Gastrocnemius medialis (tissue), 4 donors: ENCODE measurements around the gene NBPF1. TPM values are rescaled to one million over a fixed set of nuclear protein-coding genes. Genes with fewer than 3 reads are reported as not detected.
"Not testable (repeated sequence)": the region's sequence is repeated elsewhere in the genome, so short reads cannot be mapped to it uniquely, and the experiment has no call there.

Source experiments
- ATAC-seq, 2 donors: fragments of 150-250 bp; one replicate each; pipeline ENCODE4 v1.9.1; 2016
- DNase-seq, 2 donors: peaks; one replicate each; pipeline ENCODE4 v3.0.0-alpha.2; 2019
- H3K27ac ChIP-seq, 4 donors: fragments of 200-600 bp; sonication (generic); 1 replicate in 1 of 4; 2 replicates in 3 of 4; pipeline ENCODE4 v1.5.1; 2016 to 2018; ENCODE audit warnings: mild to moderate bottlenecking in 2 of 4, moderate library complexity in 1 of 4
- H3K27me3 ChIP-seq, 3 donors: fragments of 200-600 bp; sonication (generic) in 2 of 3; 1 replicate in 1 of 3; 2 replicates in 2 of 3; pipeline versions ENCODE4 v1.5.1 to v1.6.0; 2016 to 2019; ENCODE audit warnings: mild to moderate bottlenecking in 1 of 3, moderate library complexity in 1 of 3
- H3K36me3 ChIP-seq, 2 donors: fragments of 200-600 bp; sonication (generic) in 1 of 2; one replicate each; pipeline ENCODE4 v1.5.1; 2017 to 2018
- H3K4me1 ChIP-seq, 2 donors: fragments of 200-600 bp; sonication (generic) in 1 of 2; one replicate each; pipeline ENCODE4 v1.5.1; 2016 to 2017; ENCODE audit warnings: mild to moderate bottlenecking in 2 of 2
- H3K4me3 ChIP-seq, 4 donors: fragments of 200-600 bp; sonication (generic) in 3 of 4; 1 replicate in 1 of 4; 2 replicates in 3 of 4; pipeline ENCODE4 v1.5.1; 2016 to 2019; ENCODE audit warnings: mild to moderate bottlenecking in 2 of 4
- H3K9me3 ChIP-seq, 3 donors: fragments of 200-600 bp; sonication (generic) in 2 of 3; 1 replicate in 1 of 3; 2 replicates in 2 of 3; pipeline ENCODE4 v1.5.1; 2016 to 2019
- POLR2A ChIP-seq, 2 donors: fragments of 450-650 bp; IDR thresholded peaks; one replicate each; pipeline ENCODE4 v1.6.1; 2017; ENCODE audit warnings: antibody characterized with exemption in 2 of 2, mild to moderate bottlenecking in 2 of 2, moderate library complexity in 2 of 2
- in situ Hi-C, 4 donors: fragments of 200-750 bp; cut with MboI; loops; one replicate each; pipeline versions ENCODE4 v1.15.0 to v1.8.0; 2017; ENCODE audit warnings: low sequenced_read_pairs in 4 of 4
- intact Hi-C: fragments of 100-400 bp; cut with DNase I; formaldehyde crosslinking; loops from one replicate; pipeline ENCODE4 v1.15.1; 2023; ENCODE audit warnings: low total_unique reads
- total RNA-seq, 4 donors: library from RNA; depleted of rRNA; stranded (reverse); fragments of >200 nt; gene quantifications; one replicate each; pipeline versions ENCODE4 v1.1.0 to v1.2.3, GENCODE V29; 2016
- TF ChIP-seq, protein P1 (sequence below), 5 experiments: fragments of 450-650 bp in 3 of 5; fragments of 200-600 bp in 2 of 5; sonication (generic) in 2 of 5; IDR thresholded peaks in 4 of 5; conservative IDR thresholded peaks in 1 of 5; 1 replicate in 4 of 5; 2 replicates in 1 of 5; pipeline ENCODE4 v1.5.1; 2016 to 2019; ENCODE audit warnings: antibody characterized with exemption in 5 of 5, mild to moderate bottlenecking in 3 of 5, moderate library complexity in 3 of 5

Gene NBPF1
- total RNA-seq, 4 donors from 2014 or later: 6.6 to 20.0 (median 11.2) TPM

DNA sequence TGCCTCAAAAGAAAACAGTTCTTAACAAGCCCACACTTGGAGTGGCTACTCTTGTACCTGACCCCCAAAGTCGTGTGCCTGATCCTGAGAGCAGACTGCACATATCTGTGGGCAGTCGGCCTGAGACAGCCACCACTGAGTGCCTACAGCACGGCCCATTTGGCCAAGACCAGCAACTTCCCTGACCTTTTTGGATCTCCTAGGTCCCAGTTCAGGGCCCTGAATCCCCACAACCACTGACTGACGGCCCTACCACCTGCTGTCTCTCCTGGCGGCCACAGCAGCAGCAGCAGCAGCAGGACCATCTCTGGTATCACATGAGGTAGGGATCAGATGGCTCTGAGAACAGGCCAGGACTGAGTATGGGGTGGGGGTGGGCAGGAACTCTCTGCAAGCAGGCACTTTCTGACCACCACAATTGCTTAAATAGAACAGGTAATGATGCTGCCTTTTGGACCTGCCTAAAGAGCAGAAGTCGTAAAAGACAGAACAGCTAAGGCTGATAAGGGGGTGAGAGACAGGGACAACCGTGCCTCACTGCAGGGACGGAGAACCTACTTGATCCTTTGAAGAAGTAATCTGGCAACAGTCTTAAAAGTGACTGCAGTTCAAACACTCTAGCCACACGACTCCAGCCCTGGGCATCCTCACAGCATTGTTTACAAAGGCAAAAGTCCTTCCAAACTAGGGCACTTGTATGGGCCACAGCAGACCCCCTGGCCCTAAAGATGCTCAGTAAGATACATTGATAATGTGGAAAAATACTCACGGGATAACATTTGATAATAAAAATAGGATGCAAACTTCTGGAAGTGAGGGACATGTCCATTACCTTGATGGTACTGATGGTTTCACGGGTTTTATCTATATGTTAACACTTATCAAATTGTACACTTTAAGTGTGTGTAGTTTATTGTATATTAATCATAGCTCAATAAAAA, 26.0 kb upstream of the NBPF1 start:
- DNase-seq (peak; percentile 97 to 99), ATAC-seq (peak; percentile 92 to 93)
- in situ Hi-C loops: loop anchor here in 1 of 4 donors (25.0 kb wide), 1 partner anchor 127 kb away; the partner anchor contains the start of gene RNU1-1
- not testable (repeated sequence) for H3K9me3 ChIP-seq, H3K27me3 ChIP-seq
- H3K4me1 ChIP-seq: peaks cover 59 to 71% of the 10 kb centered on the region in 2 donors
- TF ChIP-seq, protein P1, sequence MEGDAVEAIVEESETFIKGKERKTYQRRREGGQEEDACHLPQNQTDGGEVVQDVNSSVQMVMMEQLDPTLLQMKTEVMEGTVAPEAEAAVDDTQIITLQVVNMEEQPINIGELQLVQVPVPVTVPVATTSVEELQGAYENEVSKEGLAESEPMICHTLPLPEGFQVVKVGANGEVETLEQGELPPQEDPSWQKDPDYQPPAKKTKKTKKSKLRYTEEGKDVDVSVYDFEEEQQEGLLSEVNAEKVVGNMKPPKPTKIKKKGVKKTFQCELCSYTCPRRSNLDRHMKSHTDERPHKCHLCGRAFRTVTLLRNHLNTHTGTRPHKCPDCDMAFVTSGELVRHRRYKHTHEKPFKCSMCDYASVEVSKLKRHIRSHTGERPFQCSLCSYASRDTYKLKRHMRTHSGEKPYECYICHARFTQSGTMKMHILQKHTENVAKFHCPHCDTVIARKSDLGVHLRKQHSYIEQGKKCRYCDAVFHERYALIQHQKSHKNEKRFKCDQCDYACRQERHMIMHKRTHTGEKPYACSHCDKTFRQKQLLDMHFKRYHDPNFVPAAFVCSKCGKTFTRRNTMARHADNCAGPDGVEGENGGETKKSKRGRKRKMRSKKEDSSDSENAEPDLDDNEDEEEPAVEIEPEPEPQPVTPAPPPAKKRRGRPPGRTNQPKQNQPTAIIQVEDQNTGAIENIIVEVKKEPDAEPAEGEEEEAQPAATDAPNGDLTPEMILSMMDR (IDR thresholded peaks at IDR 0.05 in 4 of 5, conservative IDR thresholded peaks at IDR 0.05 in 1 of 5): peak in 4 of 5 experiments; percentile 30 to 56 (median 43)
- H3K4me3 ChIP-seq: peak overlapping the region in 3 of 4 donors; percentile 1 to 24 (median 17)
- intact Hi-C loops: loop anchor here (5.0 kb wide), 1 partner anchor 268 kb away; no protein-coding TSS in a partner anchor
- H3K27ac ChIP-seq: peak overlapping the region; percentile 74 to 89 (median 82)
- peaks cover 0 to 10% of the 10 kb centered on the region in 2 donors for H3K36me3 ChIP-seq

DNA sequence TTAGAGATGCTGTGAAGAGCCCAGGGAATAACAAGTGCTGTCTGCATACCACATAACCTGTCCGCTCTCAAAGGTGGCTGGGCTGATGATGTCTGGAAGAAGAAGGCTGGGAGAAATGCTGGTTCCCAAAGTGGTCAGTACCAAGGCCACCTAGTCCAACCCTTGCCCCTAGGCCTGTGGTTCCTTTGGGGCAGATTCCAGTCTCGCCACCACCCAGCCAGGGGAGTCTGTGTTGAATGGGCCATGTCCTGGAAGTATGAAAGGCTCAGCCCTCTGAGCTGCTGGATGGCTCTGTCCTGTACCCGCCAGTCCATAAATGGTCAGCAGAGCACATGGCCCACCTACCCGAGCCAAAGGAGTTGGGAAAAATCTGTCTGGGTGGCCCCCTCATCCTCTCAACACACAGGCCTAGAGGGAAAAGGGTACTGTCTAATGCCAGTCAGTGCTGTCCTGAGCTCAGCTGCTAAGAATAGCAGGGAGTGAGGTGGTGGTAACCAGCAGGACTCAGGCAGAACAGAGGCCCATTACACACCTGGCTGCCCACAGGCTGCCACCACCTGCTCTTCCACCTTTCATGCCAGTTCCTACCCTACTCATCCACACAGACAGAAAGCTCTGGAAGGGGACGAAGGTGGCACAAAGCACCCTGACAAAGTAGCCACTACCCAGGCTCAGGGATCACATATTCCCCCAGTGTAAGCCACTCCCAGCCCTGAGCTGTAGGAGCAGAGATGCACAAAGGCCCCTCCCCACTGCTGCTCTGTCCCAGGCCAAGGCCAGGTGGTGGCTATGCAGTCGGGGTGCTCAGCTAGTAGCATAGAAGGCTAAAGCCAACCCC, 24.8 kb upstream of the NBPF1 start:
- DNase-seq (peak; percentile 51 to 79), ATAC-seq (peak; percentile 76 to 80)
- peaks cover 0 to 20% of the 10 kb centered on the region in 2 donors for H3K36me3 ChIP-seq
- TF ChIP-seq POLR2A (IDR thresholded peaks at IDR 0.05): peak; percentile 44 to 56
- peak overlapping the region; percentile 74 to 89 (median 82) for H3K27ac ChIP-seq
- not testable (repeated sequence) for H3K27me3 ChIP-seq, H3K9me3 ChIP-seq, H3K4me3 ChIP-seq
- peaks cover 52 to 65% of the 10 kb centered on the region in 2 donors for H3K4me1 ChIP-seq
- in situ Hi-C loops: loop anchor here in 1 of 4 donors (25.0 kb wide), 1 partner anchor 126 kb away; the partner anchor contains the start of gene RNU1-1
- intact Hi-C loops: loop anchor here (5.0 kb wide), 1 partner anchor 269 kb away; no protein-coding TSS in a partner anchor

DNA sequence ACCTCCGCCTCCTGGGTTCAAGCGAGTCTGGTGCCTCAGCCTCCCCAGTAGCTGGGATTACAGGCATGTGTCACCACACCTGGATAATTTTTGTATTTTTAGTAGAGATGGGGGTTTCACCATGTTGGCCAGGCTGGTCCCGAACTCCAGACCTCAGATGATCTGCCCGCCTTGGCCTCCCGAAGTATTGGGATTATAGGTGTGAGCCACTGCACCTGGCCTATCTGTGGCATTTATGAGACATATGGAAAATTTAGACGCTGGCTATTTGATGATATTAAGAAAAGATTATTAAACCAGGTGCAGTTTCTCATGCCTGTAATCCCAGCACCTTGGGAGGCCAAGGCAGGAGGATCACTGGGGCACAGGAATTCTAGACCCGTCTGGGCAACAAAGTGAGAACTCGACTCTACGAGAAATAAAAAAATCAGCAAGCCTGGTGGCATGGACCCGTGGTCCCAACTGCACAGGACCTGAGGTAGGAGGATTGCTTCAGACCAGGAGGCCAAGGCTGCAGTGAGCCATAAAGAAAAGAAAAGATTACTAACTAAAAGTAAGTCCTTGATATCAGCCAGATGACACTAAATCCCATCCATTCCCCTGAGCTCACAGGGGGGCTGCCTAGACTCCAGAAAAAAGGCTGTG, 23.3 kb upstream of the NBPF1 start:
- Histone ChIP-seq H3K4me1 (peaks cover 44 to 50% of the 10 kb centered on the region in 2 donors), H3K36me3 (peaks cover 3 to 27% of the 10 kb centered on the region in 2 donors), H3K27ac (peak overlapping the region; percentile 74 to 89 (median 82))
- not testable (repeated sequence) for H3K9me3 ChIP-seq, H3K4me3 ChIP-seq, ATAC-seq, H3K27me3 ChIP-seq
- peak; percentile 2 to 14 for DNase-seq
- intact Hi-C loops (loop anchor here (5.0 kb wide), 1 partner anchor 271 kb away; no protein-coding TSS in a partner anchor), in situ Hi-C loops (loop anchor here in 1 of 4 donors (25.0 kb wide), 1 partner anchor 124 kb away; the partner anchor contains the start of gene RNU1-1)

DNA sequence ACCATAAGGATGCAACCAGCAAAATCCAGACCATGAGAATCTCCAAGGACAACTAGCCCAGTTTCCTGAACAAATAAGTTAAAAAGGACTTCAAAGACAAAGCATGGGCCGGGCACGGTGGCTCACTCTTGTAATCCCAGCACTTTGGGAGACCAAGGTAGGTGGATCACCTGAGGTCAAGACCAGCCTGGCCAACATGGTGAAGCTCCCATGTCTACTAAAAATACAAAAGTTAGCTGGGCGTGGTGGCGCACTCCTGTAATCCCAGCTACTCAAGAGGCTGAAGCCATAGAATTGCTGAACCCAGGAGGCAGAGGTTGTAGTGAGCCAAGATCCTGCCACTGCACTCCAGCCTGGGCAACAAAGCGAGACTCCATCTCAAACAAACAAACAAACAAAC, 22.6 kb upstream of the NBPF1 start:
- H3K4me1 ChIP-seq: peaks cover 37 to 43% of the 10 kb centered on the region in 2 donors
- not testable (repeated sequence) for ATAC-seq, H3K27me3 ChIP-seq, H3K9me3 ChIP-seq, H3K4me3 ChIP-seq
- intact Hi-C loops: loop anchor here (5.0 kb wide), 1 partner anchor 271 kb away; no protein-coding TSS in a partner anchor
- peak overlapping the region in 1 of 4 donors; percentile 28 for H3K27ac ChIP-seq
- DNase-seq: peak; percentile 1 to 15
- in situ Hi-C loops: loop anchor here in 1 of 4 donors (25.0 kb wide), 1 partner anchor 124 kb away; the partner anchor contains the start of gene RNU1-1
- peaks cover 3 to 29% of the 10 kb centered on the region in 2 donors for H3K36me3 ChIP-seq

DNA sequence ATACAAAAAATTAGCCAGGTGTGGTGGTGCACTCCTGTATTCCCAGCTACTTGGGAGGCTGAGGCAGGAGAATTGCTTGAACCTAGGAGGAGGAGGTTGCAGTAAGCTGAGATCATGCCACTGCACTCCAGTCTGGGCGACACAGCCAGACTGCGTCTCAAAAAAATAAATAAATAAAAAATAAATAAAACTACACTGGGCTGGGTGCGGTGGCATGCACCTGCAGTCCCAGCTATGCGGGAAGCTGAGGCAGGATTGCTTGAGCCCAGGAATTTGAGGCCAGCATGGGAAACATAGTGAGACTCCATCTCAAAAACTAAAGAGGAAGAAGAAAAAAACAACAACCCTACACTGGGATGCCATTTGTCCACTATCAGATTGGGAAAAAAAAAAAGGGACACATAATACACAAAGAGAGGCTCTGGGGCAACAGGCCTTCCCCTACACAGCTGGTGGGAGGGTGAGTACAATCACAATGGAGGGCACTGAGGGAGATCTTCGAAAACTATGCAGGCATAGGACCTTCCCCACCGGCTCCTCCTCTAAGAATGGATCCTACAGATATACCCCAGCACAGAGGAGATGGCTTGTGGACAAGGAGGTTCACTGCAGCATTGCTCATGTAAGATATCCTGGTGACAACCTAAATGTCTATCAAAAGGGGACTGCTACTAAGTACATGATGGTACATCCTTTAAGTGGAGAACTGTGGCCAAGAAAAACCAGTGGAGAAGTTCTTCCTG, 20.3 kb upstream of the NBPF1 start:
- intact Hi-C loops, H3K4me3 ChIP-seq, H3K9me3 ChIP-seq, H3K27ac ChIP-seq, H3K27me3 ChIP-seq, ATAC-seq, DNase-seq: not testable (repeated sequence)
- Histone ChIP-seq H3K36me3 (peaks cover 3 to 44% of the 10 kb centered on the region in 2 donors), H3K4me1 (peaks cover 16 to 20% of the 10 kb centered on the region in 2 donors)
- in situ Hi-C loops: loop anchor here in 1 of 4 donors (25.0 kb wide), 1 partner anchor 121 kb away; the partner anchor contains the start of gene RNU1-1

DNA sequence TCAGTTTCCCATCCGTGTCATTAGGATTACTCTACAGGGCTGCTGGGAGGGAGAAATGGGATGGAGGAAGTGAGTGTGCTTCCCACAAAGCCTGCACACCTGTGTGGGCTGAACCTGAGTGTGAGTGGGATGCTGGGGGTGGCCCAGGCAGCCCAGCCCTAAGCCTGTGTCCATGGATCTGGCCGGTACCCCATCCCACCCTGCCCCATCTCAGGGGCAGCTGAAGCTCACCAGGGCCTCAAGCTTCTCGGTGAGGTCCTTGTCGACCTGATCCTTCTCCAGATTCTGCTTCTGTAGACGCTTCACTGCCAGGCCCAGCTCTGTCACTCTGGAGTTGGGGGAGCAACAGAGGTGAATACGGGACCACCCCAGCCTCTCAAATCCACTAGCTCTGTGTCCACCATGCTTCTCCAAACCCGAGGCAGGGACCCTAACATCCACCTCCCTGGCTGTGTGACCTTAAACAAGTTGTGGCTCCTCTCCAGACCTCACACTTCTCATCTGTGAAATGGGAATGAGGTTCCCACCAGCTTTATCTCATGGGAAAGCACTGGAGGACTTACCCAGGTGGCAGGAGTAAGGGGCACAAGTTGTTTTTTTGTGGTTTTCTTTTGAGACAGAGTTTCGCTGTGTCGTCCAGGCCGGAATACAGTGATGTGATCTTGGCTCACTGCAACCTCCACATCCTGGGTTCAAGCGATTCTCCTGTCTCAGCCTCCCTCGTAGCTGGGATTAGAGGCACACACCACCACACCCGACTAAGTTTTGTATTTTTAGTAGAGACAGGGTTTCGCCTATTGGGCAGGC, 18.9 kb upstream of the NBPF1 start:
- H3K27me3 ChIP-seq, H3K27ac ChIP-seq, H3K4me3 ChIP-seq, H3K9me3 ChIP-seq, ATAC-seq, intact Hi-C loops, DNase-seq: not testable (repeated sequence)
- H3K4me1 ChIP-seq: peaks cover 9 to 10% of the 10 kb centered on the region in 2 donors
- in situ Hi-C loops: loop anchor here in 1 of 4 donors (25.0 kb wide), 1 partner anchor 120 kb away; the partner anchor contains the start of gene RNU1-1
- H3K36me3 ChIP-seq: peaks cover 3 to 55% of the 10 kb centered on the region in 2 donors
